AG09309 (cell line): ENCODE data around the gene MEN1.

Source experiments
- DNase-seq: peaks from one replicate; pipeline ENCODE4 v3.0.0-alpha.2; 2010; ENCODE audit warnings: low read depth
- H3K4me3 ChIP-seq: 2 replicates; pipeline ENCODE4 v1.5.1; 2011; ENCODE audit warnings: mild to moderate bottlenecking, low read depth, low read length, moderate library complexity; ENCODE audit not compliant: control insufficient read depth
- CTCF ChIP-seq: IDR thresholded peaks from 2 replicates; pipeline ENCODE4 v1.5.1; 2011; ENCODE audit warnings: mild to moderate bottlenecking, low read depth, low read length, inconsistent platforms; ENCODE audit not compliant: insufficient read depth, control insufficient read depth; ENCODE audit errors: missing control alignments

The MEN1 gene

DNA sequence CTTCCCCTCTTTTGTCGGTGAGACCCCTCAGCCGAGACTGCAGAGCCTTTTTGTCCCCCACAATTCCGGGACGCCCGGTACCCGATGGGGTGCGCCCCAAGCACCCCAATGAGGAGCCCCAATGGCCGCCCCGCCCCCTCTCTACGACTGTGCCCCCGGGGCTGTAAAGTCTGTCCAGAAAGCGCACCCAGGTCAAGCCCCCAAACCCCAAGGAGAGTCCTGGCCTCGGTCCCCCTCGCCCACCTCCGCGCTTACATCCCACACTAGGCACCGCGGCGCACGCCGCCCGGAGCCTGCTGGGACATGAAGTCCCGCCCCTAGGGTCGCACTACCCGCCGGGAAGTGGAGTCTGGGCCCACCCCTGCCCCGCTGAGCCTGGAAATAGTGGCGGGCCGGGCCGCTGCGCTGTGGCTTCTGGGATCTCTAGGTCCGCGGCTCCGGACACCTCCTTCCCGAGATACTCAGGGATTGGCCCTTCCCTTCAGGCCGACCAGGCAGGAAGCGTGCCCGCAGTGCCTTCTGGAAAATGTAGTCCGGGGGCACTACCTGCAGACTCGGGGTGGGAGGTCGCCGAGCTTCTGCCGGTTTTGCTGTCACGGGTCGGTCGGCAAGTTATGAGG lies at the start of gene MEN1:
Gene MEN1, minus strand, starts transcription at position 281 of the 620 bp plus-strand sequence. CDS start 442 bp downstream, outside the sequence.
- DNase-seq, result peak; percentile 67
- TF ChIP-seq CTCF, result no peak

GRCh38 chr11:64859542-64860414 lies 49.4 kb upstream of the MEN1 start:
- no peak for DNase-seq
- no peak for TF ChIP-seq CTCF
- no peak overlapping the region for H3K4me3 ChIP-seq

More for the DNA sequence above, at the start of gene MEN1:
- H3K4me3 ChIP-seq, result peak within 1 kb of the TSS; percentile 60

- no peak for DNase-seq
- TF ChIP-seq CTCF, result no peak
- H3K4me3 ChIP-seq, result no peak overlapping the region
Observed at GRCh38 chr11:64858467-64859263, 48.3 kb upstream of the MEN1 start.

- H3K4me3 ChIP-seq, result no peak overlapping the region
- no peak for TF ChIP-seq CTCF
- DNase-seq, result no peak
Observed at GRCh38 chr11:64857485-64857884, 47.1 kb upstream of the MEN1 start.

GRCh38 chr11:64856382-64857227 lies 46.3 kb upstream of the MEN1 start:
- no peak for TF ChIP-seq CTCF
- no peak for DNase-seq
- no peak overlapping the region for H3K4me3 ChIP-seq
